ENCODE measurements around the gene TBC1D25. TPM values are rescaled to one million over a fixed set of nuclear protein-coding genes. Genes with fewer than 3 reads are reported as not detected.

The TBC1D25 gene
- total and polyA plus RNA-seq, 2 of the 4 experiments (the other 2 are of a cell fraction), result 11.3 to 15.9 TPM

GRCh38 chrX:48512371-48512935, 27.1 kb upstream of the TBC1D25 start:
- in situ Hi-C loops (cut with MboI; ENCODE audit: low sequenced_read_pairs), result no loop called here
- ATAC-seq (ENCODE audit: low read depth), result no peak
- Histone ChIP-seq H3K4me2 (ENCODE audit: low read depth, low read length) (no peak overlapping the region), H2BK120ac (ENCODE audit: low read depth, low read length) (no peak overlapping the region), H2BK5ac (ENCODE audit: low read depth, low read length, poor library complexity, severe bottlenecking) (no peak overlapping the region), H2AFZ (replicated peaks; ENCODE audit: low read length, poor library complexity) (no peak overlapping the region), H3K9me3 (ENCODE audit: control insufficient read depth, insufficient read depth, low read length) (no peaks in the 10 kb centered on the region; the same call in 1 of the 2 replicates), H4K91ac (ENCODE audit: insufficient read depth, low read depth, low read length) (no peak overlapping the region), H4K20me1 (ENCODE audit: insufficient read depth, low read length) (no peaks in the 10 kb centered on the region), H3K4me3 (ENCODE audit: insufficient read depth, low read depth, low read length) (no peak overlapping the region), H4K5ac (ENCODE audit: low read depth, low read length) (no peak overlapping the region), H3K56ac (ENCODE audit: extremely low read depth, insufficient read depth, low read length) (no peak overlapping the region), H3K9me1 (ENCODE audit: insufficient read depth, low read length) (no peaks in the 10 kb centered on the region), H3K36me3 (ENCODE audit: control insufficient read depth, insufficient read depth, low read length) (peaks cover 3% of the 10 kb centered on the region), H3K27ac (ENCODE audit: insufficient read depth, low read length) (no peak overlapping the region), H2AK5ac (ENCODE audit: low read depth, low read length) (no peak overlapping the region), H2BK20ac (ENCODE audit: low read depth, low read length) (no peak overlapping the region), H3K23ac (ENCODE audit: low read depth, low read length) (no peak overlapping the region), H3K14ac (replicated peaks; ENCODE audit: low read depth, low read length) (no peak overlapping the region), H3K4me1 (ENCODE audit: control insufficient read depth, insufficient read depth, low read length) (no peaks in the 10 kb centered on the region), H2BK15ac (ENCODE audit: low read depth, low read length) (no peak overlapping the region), H3K18ac (ENCODE audit: low read depth, low read length) (no peak overlapping the region), H4K8ac (ENCODE audit: low read depth in 2 of 2, low read length in 2 of 2) (no peak overlapping the region), H3K4ac (ENCODE audit: low read depth, low read length) (no peak overlapping the region), H3K79me1 (ENCODE audit: low read depth in 1 of 2, low read length in 2 of 2) (peaks cover 6 to 12% of the 10 kb centered on the region in 2 experiments; a peak in 3 of 4 replicates), H2AK9ac (replicated peaks; ENCODE audit: low read depth, low read length, poor library complexity) (peak overlapping the region; percentile 32), H3K27me3 (ENCODE audit: control insufficient read depth, insufficient read depth, low read length) (no peaks in the 10 kb centered on the region), H3K9ac (ENCODE audit: low read depth, low read length) (no peak overlapping the region)
- no peak for DNase-seq
- no peak for TF ChIP-seq RAD21 (IDR thresholded peaks at IDR 0.05; ENCODE audit: low read length)
- no peak for TF ChIP-seq POLR2A (IDR thresholded peaks at IDR 0.05; ENCODE audit: low read depth, low read length)
- no peak for TF ChIP-seq CEBPB (IDR thresholded peaks at IDR 0.05; ENCODE audit: low read depth, low read length)
- no TSS peak for BruUV-seq (replicated peaks)
- ChIA-PET POLR2A (ENCODE audit: unreplicated experiment) (no interaction called here), CTCF (no interaction called here)
- WGBS, 2 experiments (ENCODE audit: extremely low coverage in 2 of 2, insufficient read length in 1 of 2), result 100% methylated on average over 1 of the region's 20 CpGs; no CpG with 5 or more reads in 1 of the 2 experiments
- dilution Hi-C loops (cut with HindIII; ENCODE audit: low sequenced_read_pairs, unreplicated experiment), result no loop called here
- intact Hi-C loops (cut with micrococcal nuclease), result no loop called here

Measured in IMR-90 (cell line).